D721Med (cell line): ENCODE measurements around the gene NCAN.

ENCODE experiments used
- DNase-seq: peaks from one replicate; pipeline ENCODE4 v3.0.0; 2011; ENCODE audit warnings: low spot score; ENCODE audit not compliant: insufficient read length
- FAIRE-seq: peaks from 2 replicates; lab custom pipeline; 2011; peaks lifted over from hg19 to GRCh38; lab: Jason Lieb, UNC
- TF ChIP-seq, protein P1 (sequence below): IDR thresholded peaks from 2 replicates; pipeline ENCODE4 v1.5.1; 2012; ENCODE audit warnings: mild to moderate bottlenecking, control low read depth; ENCODE audit not compliant: insufficient read depth; ENCODE audit errors: missing control alignments

The NCAN gene

DNA sequence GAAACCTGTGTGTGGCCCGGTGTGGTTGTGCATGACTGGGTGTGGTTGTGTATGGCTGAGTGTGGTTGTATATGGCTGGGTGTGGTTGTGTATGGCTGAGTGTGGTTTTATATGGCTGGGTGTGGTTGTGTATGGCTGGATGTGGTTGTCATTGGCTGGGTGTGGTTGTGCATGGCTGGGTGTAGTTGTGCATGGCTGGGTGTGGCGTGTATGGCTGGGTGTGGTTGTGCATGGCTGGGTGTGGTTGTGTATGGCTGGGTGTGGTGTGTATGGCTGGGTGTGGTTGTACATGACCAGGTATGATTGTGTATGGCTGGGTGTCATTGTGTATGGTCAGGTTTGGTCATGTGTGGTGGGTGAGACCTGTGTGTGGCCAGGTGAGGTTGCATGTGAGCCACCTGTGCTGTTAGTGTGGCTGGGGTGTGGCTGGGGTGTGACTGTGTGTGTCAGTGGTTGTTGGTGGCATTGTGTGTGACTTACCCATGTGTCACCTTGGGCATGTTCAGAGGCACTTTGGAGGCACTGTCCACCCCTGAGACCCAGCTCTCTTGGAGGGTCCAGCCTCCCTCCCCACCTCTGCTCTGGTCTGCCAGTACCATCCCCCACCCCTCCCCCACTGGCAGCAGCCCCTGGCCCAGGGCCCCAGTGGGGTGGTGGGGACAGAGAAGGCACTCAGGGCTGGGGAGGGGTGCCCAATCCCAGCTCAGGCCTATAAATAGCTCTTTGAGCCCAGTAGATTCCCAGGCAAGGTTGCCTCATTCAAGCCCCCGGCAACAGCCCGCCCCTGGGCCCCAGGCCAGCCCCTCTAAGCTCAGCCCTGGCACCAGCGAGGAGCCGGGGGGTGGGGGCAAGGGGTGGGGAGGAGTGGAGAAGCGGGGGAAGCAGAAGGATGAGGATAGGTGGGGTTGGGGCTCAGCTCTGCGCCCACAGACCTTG is 3.9 kb upstream of the NCAN start:
- TF ChIP-seq, protein P1, sequence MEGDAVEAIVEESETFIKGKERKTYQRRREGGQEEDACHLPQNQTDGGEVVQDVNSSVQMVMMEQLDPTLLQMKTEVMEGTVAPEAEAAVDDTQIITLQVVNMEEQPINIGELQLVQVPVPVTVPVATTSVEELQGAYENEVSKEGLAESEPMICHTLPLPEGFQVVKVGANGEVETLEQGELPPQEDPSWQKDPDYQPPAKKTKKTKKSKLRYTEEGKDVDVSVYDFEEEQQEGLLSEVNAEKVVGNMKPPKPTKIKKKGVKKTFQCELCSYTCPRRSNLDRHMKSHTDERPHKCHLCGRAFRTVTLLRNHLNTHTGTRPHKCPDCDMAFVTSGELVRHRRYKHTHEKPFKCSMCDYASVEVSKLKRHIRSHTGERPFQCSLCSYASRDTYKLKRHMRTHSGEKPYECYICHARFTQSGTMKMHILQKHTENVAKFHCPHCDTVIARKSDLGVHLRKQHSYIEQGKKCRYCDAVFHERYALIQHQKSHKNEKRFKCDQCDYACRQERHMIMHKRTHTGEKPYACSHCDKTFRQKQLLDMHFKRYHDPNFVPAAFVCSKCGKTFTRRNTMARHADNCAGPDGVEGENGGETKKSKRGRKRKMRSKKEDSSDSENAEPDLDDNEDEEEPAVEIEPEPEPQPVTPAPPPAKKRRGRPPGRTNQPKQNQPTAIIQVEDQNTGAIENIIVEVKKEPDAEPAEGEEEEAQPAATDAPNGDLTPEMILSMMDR, result no peak
- DNase-seq (no peak), FAIRE-seq (no peak)

DNA sequence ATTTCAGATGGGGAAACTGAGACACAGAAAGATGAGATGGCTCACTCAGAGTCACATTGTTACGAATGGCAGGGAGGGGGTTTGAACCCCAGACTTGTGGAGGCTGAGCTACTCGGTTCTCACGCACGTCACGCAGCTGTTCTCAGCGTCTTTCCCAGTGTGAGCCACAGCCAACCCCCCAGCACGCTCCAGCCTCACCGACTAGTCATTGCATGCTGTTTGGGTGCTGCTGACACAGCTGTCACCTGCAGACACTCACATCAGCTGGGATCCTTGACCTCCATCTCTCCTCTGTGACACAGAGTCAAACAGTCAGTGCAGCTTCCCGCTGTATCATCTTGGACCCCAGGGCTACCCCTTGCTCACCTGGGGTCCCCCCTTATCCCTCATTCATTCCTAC is 2.4 kb upstream of the NCAN start:
- TF ChIP-seq, protein P1, result no peak
- no peak for DNase-seq
- no peak for FAIRE-seq

DNA sequence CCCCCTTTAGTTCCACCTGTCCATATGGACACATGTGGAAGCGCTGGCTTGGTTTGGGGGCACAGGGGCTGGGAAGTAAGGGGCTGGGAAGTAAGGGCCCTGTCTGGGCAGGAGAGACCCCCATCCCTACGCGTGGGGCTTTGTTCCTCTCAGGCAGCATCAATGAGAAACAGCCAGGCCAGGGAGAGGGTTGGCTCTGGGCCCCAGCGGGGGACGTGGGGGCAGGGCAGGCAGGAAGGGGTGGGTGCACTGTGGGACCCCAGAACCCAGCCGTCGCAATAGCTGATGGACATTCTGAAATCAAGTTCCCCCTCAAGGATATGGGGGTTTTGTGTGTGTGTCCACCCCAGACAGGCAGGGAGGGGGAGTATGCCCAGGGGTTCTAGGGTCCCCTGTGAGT is 1.2 kb downstream of the NCAN start:
- no peak for FAIRE-seq
- DNase-seq, result no peak

DNA sequence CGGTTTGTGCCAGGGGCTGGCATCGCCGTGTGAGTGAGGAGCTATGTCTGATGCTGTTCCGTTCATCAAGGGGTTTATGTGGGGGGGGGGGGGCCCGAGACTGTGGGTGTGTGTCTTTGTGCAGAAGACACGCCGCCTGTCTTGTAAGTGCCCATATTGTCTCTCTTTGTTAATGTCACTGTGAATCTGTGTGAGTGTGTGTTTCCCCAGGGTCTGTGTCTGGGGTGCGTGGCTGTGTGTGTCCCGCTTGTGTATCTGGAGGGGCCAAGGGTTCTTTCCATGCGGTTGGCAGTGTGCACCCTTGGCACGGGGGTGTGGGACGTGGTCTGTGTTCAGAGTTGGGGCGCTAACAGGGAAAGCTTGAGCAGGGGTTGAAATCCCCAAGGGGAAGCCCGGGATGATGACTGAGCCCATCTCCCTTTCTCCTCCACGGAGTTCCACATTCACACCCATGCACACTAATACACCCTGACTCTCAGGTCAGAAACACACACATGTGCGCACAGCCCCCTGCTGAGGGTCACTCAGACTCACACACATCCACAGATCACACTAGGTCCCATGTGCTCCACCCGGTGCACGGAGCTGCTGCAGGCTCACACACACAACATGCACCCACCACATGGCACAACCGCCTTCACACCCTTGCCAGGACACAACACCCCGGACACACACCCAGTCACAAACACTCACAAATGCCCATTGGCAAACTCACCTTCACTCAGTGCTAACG is 1.8 kb downstream of the NCAN start:
- FAIRE-seq (no peak), DNase-seq (no peak)
- TF ChIP-seq, protein P1, result no peak

More for the DNA sequence above, 1.2 kb downstream of the NCAN start:
- TF ChIP-seq, protein P1, result no peak

DNA sequence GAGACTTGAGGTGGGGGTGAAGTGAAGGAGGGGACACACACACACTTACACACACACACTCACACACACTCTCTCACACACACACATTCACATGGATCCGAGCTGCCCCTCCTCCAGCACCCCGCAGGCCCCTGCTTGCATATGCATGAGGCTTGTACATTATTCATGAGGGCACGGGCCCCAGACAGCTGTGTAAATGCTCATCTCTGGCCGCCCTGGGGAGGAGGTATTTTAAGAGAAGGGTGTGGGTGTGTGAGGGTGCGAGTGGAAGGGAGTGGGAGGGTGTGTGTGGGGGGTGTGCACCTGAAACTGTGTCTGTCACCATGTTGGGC is 2.4 kb downstream of the NCAN start:
- no peak for FAIRE-seq
- TF ChIP-seq, protein P1, result no peak
- DNase-seq, result no peak

DNA sequence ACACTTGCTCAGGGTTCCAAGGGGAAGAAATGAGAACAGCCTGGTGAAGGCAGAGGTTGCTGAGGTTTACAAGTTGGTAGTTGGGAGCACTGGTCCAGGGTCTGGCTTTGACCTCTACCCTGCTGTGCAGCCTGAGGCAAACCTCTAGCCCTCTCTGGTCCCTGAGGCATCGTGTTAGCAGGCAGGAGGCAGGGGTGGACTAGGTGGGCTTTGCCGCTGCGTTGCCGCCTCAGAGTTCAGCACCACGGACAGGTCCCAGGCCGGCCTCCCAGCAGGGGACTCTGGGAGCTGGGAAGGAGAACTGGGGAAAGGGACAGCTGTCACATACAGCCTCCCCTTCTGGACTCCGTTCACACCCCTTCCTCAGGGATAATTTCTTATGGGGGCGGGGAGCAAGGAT is 3.1 kb downstream of the NCAN start:
- TF ChIP-seq, protein P1, result no peak
- DNase-seq, result no peak
- FAIRE-seq, result no peak
